Measurements from ENCODE around the gene PROK1. TPM values are rescaled to one million over a fixed set of nuclear protein-coding genes. Genes with fewer than 3 reads are reported as not detected.

Gene PROK1
- total and polyA plus RNA-seq, 2 experiments from 2014 or later: not detected

GRCh38 chr1:110480356-110481096, 29.6 kb downstream of the PROK1 start:
- Mint-ChIP-seq H3K27ac (no peak overlapping the region), H3K4me1 (peaks cover 44% of the 10 kb centered on the region), H3K27me3 (ENCODE audit: insufficient read depth, low read depth, poor library complexity) (peaks cover 13% of the 10 kb centered on the region), H3K4me3 (no peak overlapping the region), H3K9me3 (no peaks in the 10 kb centered on the region), H3K36me3 (ENCODE audit: low read depth) (no peaks in the 10 kb centered on the region)
- no peak for DNase-seq (ENCODE audit: low spot score)
- no peak overlapping the region for H3K4me3 ChIP-seq
- H3K79me2 ChIP-seq (replicated peaks; ENCODE audit: insufficient read depth): no peaks in the 10 kb centered on the region
- no peak overlapping the region for H3K4me2 ChIP-seq
- ATAC-seq: no peak
- H3K27ac ChIP-seq (ENCODE audit: low read depth): no peak overlapping the region
- no peaks in the 10 kb centered on the region for H3K36me3 ChIP-seq (ENCODE audit: insufficient read depth)
- H3K27me3 ChIP-seq (ENCODE audit: insufficient read depth): no peaks in the 10 kb centered on the region
- TF ChIP-seq, protein P1, sequence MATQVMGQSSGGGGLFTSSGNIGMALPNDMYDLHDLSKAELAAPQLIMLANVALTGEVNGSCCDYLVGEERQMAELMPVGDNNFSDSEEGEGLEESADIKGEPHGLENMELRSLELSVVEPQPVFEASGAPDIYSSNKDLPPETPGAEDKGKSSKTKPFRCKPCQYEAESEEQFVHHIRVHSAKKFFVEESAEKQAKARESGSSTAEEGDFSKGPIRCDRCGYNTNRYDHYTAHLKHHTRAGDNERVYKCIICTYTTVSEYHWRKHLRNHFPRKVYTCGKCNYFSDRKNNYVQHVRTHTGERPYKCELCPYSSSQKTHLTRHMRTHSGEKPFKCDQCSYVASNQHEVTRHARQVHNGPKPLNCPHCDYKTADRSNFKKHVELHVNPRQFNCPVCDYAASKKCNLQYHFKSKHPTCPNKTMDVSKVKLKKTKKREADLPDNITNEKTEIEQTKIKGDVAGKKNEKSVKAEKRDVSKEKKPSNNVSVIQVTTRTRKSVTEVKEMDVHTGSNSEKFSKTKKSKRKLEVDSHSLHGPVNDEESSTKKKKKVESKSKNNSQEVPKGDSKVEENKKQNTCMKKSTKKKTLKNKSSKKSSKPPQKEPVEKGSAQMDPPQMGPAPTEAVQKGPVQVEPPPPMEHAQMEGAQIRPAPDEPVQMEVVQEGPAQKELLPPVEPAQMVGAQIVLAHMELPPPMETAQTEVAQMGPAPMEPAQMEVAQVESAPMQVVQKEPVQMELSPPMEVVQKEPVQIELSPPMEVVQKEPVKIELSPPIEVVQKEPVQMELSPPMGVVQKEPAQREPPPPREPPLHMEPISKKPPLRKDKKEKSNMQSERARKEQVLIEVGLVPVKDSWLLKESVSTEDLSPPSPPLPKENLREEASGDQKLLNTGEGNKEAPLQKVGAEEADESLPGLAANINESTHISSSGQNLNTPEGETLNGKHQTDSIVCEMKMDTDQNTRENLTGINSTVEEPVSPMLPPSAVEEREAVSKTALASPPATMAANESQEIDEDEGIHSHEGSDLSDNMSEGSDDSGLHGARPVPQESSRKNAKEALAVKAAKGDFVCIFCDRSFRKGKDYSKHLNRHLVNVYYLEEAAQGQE (IDR thresholded peaks at IDR 0.05; ENCODE audit: unreplicated experiment): no peak
- TF ChIP-seq, protein P2, sequence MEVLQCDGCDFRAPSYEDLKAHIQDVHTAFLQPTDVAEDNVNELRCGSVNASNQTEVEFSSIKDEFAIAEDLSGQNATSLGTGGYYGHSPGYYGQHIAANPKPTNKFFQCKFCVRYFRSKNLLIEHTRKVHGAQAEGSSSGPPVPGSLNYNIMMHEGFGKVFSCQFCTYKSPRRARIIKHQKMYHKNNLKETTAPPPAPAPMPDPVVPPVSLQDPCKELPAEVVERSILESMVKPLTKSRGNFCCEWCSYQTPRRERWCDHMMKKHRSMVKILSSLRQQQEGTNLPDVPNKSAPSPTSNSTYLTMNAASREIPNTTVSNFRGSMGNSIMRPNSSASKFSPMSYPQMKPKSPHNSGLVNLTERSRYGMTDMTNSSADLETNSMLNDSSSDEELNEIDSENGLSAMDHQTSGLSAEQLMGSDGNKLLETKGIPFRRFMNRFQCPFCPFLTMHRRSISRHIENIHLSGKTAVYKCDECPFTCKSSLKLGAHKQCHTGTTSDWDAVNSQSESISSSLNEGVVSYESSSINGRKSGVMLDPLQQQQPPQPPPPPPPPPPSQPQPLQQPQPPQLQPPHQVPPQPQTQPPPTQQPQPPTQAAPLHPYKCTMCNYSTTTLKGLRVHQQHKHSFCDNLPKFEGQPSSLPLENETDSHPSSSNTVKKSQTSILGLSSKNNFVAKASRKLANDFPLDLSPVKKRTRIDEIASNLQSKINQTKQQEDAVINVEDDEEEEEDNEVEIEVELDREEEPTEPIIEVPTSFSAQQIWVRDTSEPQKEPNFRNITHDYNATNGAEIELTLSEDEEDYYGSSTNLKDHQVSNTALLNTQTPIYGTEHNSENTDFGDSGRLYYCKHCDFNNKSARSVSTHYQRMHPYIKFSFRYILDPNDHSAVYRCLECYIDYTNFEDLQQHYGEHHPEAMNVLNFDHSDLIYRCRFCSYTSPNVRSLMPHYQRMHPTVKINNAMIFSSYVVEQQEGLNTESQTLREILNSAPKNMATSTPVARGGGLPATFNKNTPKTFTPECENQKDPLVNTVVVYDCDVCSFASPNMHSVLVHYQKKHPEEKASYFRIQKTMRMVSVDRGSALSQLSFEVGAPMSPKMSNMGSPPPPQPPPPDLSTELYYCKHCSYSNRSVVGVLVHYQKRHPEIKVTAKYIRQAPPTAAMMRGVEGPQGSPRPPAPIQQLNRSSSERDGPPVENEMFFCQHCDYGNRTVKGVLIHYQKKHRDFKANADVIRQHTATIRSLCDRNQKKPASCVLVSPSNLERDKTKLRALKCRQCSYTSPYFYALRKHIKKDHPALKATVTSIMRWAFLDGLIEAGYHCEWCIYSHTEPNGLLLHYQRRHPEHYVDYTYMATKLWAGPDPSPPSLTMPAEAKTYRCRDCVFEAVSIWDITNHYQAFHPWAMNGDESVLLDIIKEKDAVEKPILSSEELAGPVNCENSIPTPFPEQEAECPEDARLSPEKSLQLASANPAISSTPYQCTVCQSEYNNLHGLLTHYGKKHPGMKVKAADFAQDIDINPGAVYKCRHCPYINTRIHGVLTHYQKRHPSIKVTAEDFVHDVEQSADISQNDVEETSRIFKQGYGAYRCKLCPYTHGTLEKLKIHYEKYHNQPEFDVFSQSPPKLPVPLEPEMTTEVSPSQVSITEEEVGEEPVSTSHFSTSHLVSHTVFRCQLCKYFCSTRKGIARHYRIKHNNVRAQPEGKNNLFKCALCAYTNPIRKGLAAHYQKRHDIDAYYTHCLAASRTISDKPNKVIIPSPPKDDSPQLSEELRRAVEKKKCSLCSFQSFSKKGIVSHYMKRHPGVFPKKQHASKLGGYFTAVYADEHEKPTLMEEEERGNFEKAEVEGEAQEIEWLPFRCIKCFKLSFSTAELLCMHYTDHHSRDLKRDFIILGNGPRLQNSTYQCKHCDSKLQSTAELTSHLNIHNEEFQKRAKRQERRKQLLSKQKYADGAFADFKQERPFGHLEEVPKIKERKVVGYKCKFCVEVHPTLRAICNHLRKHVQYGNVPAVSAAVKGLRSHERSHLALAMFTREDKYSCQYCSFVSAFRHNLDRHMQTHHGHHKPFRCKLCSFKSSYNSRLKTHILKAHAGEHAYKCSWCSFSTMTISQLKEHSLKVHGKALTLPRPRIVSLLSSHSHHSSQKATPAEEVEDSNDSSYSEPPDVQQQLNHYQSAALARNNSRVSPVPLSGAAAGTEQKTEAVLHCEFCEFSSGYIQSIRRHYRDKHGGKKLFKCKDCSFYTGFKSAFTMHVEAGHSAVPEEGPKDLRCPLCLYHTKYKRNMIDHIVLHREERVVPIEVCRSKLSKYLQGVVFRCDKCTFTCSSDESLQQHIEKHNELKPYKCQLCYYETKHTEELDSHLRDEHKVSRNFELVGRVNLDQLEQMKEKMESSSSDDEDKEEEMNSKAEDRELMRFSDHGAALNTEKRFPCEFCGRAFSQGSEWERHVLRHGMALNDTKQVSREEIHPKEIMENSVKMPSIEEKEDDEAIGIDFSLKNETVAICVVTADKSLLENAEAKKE (CRISPR knock-in tag; IDR thresholded peaks at IDR 0.05): no peak
- H3K4me1 ChIP-seq (ENCODE audit: insufficient read depth): peaks cover 11% of the 10 kb centered on the region; the same call in 1 of the 2 replicates
- H3F3A ChIP-seq (replicated peaks; ENCODE audit: low read depth): no peaks in the 10 kb centered on the region
- no peak overlapping the region for H2AFZ ChIP-seq
- H4K20me1 ChIP-seq (replicated peaks; ENCODE audit: insufficient read depth): no peaks in the 10 kb centered on the region
- no peaks in the 10 kb centered on the region for H3K9me2 ChIP-seq (ENCODE audit: insufficient read depth)
